Endodermal cell (in vitro differentiated cells): ENCODE results near the gene EPC2. TPM values are rescaled to one million over a fixed set of nuclear protein-coding genes. Genes with fewer than 3 reads are reported as not detected.

Experiments
- DNase-seq: peaks from one replicate; pipeline ENCODE4 v3.0.0-alpha.2; 2017
- H3K27ac ChIP-seq: 2 replicates; pipeline ENCODE4 v1.5.1; 2013; ENCODE audit warnings: mild to moderate bottlenecking, low read depth, low read length, moderate library complexity
- H3K27me3 ChIP-seq: 2 replicates; pipeline ENCODE4 v1.6.1; 2013; ENCODE audit warnings: mild to moderate bottlenecking, low read length, moderate library complexity; ENCODE audit not compliant: insufficient read depth, control insufficient read depth, poor library complexity, severe bottlenecking
- H3K36me3 ChIP-seq: 2 replicates; pipeline ENCODE4 v1.7.0; 2013; ENCODE audit warnings: mild to moderate bottlenecking, low read length, moderate library complexity; ENCODE audit not compliant: control insufficient read depth, insufficient read depth
- H3K4me1 ChIP-seq: one replicate; pipeline ENCODE4 v1.7.0; 2013; ENCODE audit warnings: low read length; ENCODE audit not compliant: control insufficient read depth, insufficient read depth
- H3K4me3 ChIP-seq: 2 replicates; pipeline ENCODE4 v1.5.1; 2013; ENCODE audit warnings: mild to moderate bottlenecking, low read length, moderate library complexity
- H3K9ac ChIP-seq: 2 replicates; pipeline ENCODE4 v1.6.1; 2013; ENCODE audit warnings: mild to moderate bottlenecking, low read length, moderate library complexity; ENCODE audit not compliant: poor library complexity, severe bottlenecking; ENCODE audit errors: extremely low read depth
- H3K9me3 ChIP-seq: 2 replicates; pipeline ENCODE4 v1.6.1; 2013; ENCODE audit warnings: mild to moderate bottlenecking, low read length, moderate library complexity; ENCODE audit not compliant: control insufficient read depth
- H3K27ac Mint-ChIP-seq: 2 replicates; pipeline ENCODE4 v1.8.0; 2020; ENCODE audit warnings: mixed read lengths
- H3K27me3 Mint-ChIP-seq: 2 replicates; pipeline ENCODE4 v1.8.0; 2021; ENCODE audit warnings: mild to moderate bottlenecking, mixed read lengths; ENCODE audit not compliant: insufficient read depth
- H3K36me3 Mint-ChIP-seq: 2 replicates; pipeline ENCODE4 v1.8.0; 2020; ENCODE audit warnings: low read depth, mixed read lengths
- H3K4me1 Mint-ChIP-seq: 2 replicates; pipeline ENCODE4 v1.8.0; 2020; ENCODE audit warnings: mixed read lengths
- H3K4me3 Mint-ChIP-seq: 2 replicates; pipeline ENCODE4 v1.8.0; 2020; ENCODE audit warnings: mild to moderate bottlenecking, moderate library complexity, mixed read lengths
- H3K9me3 Mint-ChIP-seq: 2 replicates; pipeline ENCODE4 v1.8.0; 2020; ENCODE audit warnings: mild to moderate bottlenecking, mixed read lengths
- WGBS, 2 experiments: methylation state at CpG; one replicate each; pipeline versions ENCODE4 v1.1.5 to v1.1.7; 2013; ENCODE audit warnings: missing lambda C conversion rate in 2 of 2, mixed read lengths in 1 of 2; ENCODE audit not compliant: insufficient coverage in 1 of 2, insufficient read length in 1 of 2; 5-methylcytosine and 5-hydroxymethylcytosine counted together
- total RNA-seq, 2 donors: library from RNA; stranded (reverse); fragmentation: NEBNext Ultra II Directional in 1 of 2; extraction: Animal tissue kit (Norgen Biotek cat#: 25700) in 1 of 2; gene quantifications; 2 replicates in 1 of 2; 3 replicates in 1 of 2; pipeline ENCODE4 v1.2.1, GENCODE V29; 2021
- TF ChIP-seq, protein P1 (sequence below): fragments of 200-600 bp; sonication (generic); conservative IDR thresholded peaks from 2 replicates; pipeline ENCODE4 v1.5.0; 2021; ENCODE audit warnings: antibody characterized with exemption, mild to moderate bottlenecking

EPC2 gene
- total RNA-seq, 2 donors from 2014 or later: 23.0 to 32.0 TPM

DNA sequence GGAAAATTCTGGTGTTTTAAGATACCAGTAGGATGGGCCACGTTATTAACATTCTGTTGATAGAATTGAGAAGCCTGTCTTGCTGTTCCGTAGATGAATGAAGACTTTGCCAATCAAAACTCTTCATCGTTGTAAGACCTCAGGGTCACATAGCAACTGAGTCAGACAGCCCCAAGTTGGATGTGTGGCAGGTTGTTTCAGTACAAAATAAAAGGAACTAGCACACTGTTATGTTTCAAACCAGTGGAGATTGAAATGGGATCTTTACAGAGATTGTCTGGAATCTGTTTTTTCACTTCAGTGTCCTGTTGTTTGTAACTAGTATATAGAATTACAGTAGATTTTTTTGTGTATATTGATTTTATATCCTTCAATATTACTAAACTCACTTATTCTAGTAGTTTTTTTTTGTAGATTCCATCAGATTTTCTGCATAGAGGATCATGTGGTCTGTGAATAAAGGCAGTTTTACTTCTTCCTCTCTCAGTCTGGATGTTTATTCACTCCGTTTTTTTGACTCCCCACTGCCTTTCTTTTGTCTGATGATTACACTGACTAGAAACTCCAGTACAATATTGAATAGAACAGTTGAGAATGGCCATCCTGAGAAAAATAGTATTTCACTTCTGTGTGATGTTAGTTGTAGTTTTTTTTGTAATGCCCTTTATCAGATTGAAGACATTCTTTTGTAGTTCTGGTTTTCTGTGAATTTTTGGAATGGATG is 22.7 kb downstream of the EPC2 start:
- Histone ChIP-seq H3K27ac (peak overlapping the region; percentile 77), H3K9ac (no peak overlapping the region), H3K9me3 (no peaks in the 10 kb centered on the region), H3K36me3 (no peaks in the 10 kb centered on the region), H3K4me3 (no peak overlapping the region), H3K4me1 (no peaks in the 10 kb centered on the region), H3K27me3 (no peaks in the 10 kb centered on the region)
- DNase-seq: no peak
- Mint-ChIP-seq H3K27me3 (no peaks in the 10 kb centered on the region), H3K4me1 (peaks cover 11% of the 10 kb centered on the region), H3K36me3 (peaks cover 6% of the 10 kb centered on the region), H3K9me3 (no peaks in the 10 kb centered on the region), H3K27ac (peak overlapping the region; percentile 36), H3K4me3 (no peak overlapping the region)
- WGBS, 2 experiments: 74 to 82% methylated on average over 4 of the region's 4 CpGs
- TF ChIP-seq, protein P1, sequence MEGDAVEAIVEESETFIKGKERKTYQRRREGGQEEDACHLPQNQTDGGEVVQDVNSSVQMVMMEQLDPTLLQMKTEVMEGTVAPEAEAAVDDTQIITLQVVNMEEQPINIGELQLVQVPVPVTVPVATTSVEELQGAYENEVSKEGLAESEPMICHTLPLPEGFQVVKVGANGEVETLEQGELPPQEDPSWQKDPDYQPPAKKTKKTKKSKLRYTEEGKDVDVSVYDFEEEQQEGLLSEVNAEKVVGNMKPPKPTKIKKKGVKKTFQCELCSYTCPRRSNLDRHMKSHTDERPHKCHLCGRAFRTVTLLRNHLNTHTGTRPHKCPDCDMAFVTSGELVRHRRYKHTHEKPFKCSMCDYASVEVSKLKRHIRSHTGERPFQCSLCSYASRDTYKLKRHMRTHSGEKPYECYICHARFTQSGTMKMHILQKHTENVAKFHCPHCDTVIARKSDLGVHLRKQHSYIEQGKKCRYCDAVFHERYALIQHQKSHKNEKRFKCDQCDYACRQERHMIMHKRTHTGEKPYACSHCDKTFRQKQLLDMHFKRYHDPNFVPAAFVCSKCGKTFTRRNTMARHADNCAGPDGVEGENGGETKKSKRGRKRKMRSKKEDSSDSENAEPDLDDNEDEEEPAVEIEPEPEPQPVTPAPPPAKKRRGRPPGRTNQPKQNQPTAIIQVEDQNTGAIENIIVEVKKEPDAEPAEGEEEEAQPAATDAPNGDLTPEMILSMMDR: no peak

- Histone ChIP-seq H3K27ac (no peak overlapping the region), H3K9me3 (no peaks in the 10 kb centered on the region), H3K9ac (no peak overlapping the region), H3K4me1 (no peaks in the 10 kb centered on the region), H3K36me3 (no peaks in the 10 kb centered on the region), H3K27me3 (no peaks in the 10 kb centered on the region), H3K4me3 (no peak overlapping the region)
- H3K4me1 Mint-ChIP-seq: peaks cover 29% of the 10 kb centered on the region
- DNase-seq: no peak
- WGBS, 2 experiments: 88 to 100% methylated on average over 1 of the region's 1 CpG
- no peaks in the 10 kb centered on the region for H3K27me3 Mint-ChIP-seq
- H3K27ac Mint-ChIP-seq: no peak overlapping the region
- no peaks in the 10 kb centered on the region for H3K9me3 Mint-ChIP-seq
- TF ChIP-seq, protein P1: no peak
- H3K36me3 Mint-ChIP-seq: peaks cover 4% of the 10 kb centered on the region
- no peak overlapping the region for H3K4me3 Mint-ChIP-seq
Observed at GRCh38 chr2:148670773-148671172, 26.2 kb downstream of the EPC2 start.

- no peaks in the 10 kb centered on the region for H3K4me1 ChIP-seq
- H3K36me3 ChIP-seq: no peaks in the 10 kb centered on the region
- 50 to 71% methylated on average over 1 to 2 of the region's 2 CpGs for WGBS, 2 experiments
- H3K27me3 ChIP-seq: no peaks in the 10 kb centered on the region
- peaks cover 27% of the 10 kb centered on the region for H3K4me1 Mint-ChIP-seq
- H3K9me3 ChIP-seq: peaks cover 3% of the 10 kb centered on the region
- no peak overlapping the region for H3K27ac Mint-ChIP-seq
- TF ChIP-seq, protein P1: peak; percentile 80
- no peaks in the 10 kb centered on the region for H3K27me3 Mint-ChIP-seq
- peak; percentile 77 for DNase-seq
- H3K36me3 Mint-ChIP-seq: peaks cover 8% of the 10 kb centered on the region
- H3K27ac ChIP-seq: no peak overlapping the region
- no peak overlapping the region for H3K4me3 Mint-ChIP-seq
- peaks cover 4% of the 10 kb centered on the region for H3K9me3 Mint-ChIP-seq
- no peak overlapping the region for H3K4me3 ChIP-seq
- H3K9ac ChIP-seq: no peak overlapping the region
Observed at GRCh38 chr2:148674063-148675020, 29.8 kb downstream of the EPC2 start.
